ENCODE measurements around the gene SLIT3. TPM values are rescaled to one million over a fixed set of nuclear protein-coding genes. Genes with fewer than 3 reads are reported as not detected.

The SLIT3 gene
- total and polyA plus RNA-seq, 9 of the 15 experiments (the other 6 are each of a cell fraction or from before 2014, with no cell fraction given) = 0.01 to 0.04 TPM; not detected in 7

- TF ChIP-seq ZNF174 (CRISPR knock-in tag; IDR thresholded peaks at IDR 0.05) (no peak), FOXA3 (CRISPR knock-in tag; conservative IDR thresholded peaks at IDR 0.05 in 1 of 2, IDR thresholded peaks at IDR 0.05 in 1 of 2) (no peak), TAF1 (IDR thresholded peaks at IDR 0.05; ENCODE audit: control insufficient read depth, extremely low read depth, insufficient read depth, low read length, severe bottlenecking) (no peak), ZFP1 (CRISPR knock-in tag; IDR thresholded peaks at IDR 0.05) (no peak), E2F1 (CRISPR knock-in tag; IDR thresholded peaks at IDR 0.05) (no peak), NFRKB (IDR thresholded peaks at IDR 0.05; ENCODE audit: low read depth) (no peak), U2AF2 (optimal IDR thresholded peaks at IDR 0.05; ENCODE audit: low read depth, low read length) (no peak), HNRNPUL1 (IDR thresholded peaks at IDR 0.05; ENCODE audit: low read length) (no peak), ADNP (tag; IDR thresholded peaks at IDR 0.05) (no peak), ZNF217 (CRISPR knock-in tag; IDR thresholded peaks at IDR 0.05) (no peak), DLX4 (CRISPR knock-in tag; IDR thresholded peaks at IDR 0.05) (no peak)
- no peak overlapping the region for H3K27ac ChIP-seq (ENCODE audit: extremely low read depth, low read depth, low read length)
- intact Hi-C loops (cut with micrococcal nuclease) (no loop called here), in situ Hi-C loops (cut with MboI) (no loop called here)
- DNase-seq (ENCODE audit: extremely low read depth in 1 of 4, low spot score in 3 of 4) = no peak
- H3K79me2 ChIP-seq (ENCODE audit: control insufficient read depth, insufficient read depth, low read length) = no peaks in the 10 kb centered on the region
- no peak overlapping the region for H2AFZ ChIP-seq (ENCODE audit: low read depth, low read length)
- H3K4me1 ChIP-seq (replicated peaks in 1 of 2; ENCODE audit: control insufficient read depth in 2 of 2, insufficient read depth in 2 of 2, low read length in 2 of 2) = no peaks in the 10 kb centered on the region
- no peaks in the 10 kb centered on the region for H3K9me3 ChIP-seq (replicated peaks; ENCODE audit: control insufficient read depth, insufficient read depth, low read depth, low read length)
- no peaks in the 10 kb centered on the region for H3K9me1 ChIP-seq (ENCODE audit: control insufficient read depth, insufficient read depth, low read length)
- no peaks in the 10 kb centered on the region for H4K20me1 ChIP-seq (replicated peaks; ENCODE audit: control insufficient read depth, insufficient read depth, low read length)
- no peak for FAIRE-seq
- no peak overlapping the region for H3K9ac ChIP-seq (ENCODE audit: insufficient read depth in 1 of 2, low read depth in 2 of 2, low read length in 2 of 2)
- WGBS (ENCODE audit: insufficient coverage, low coverage, missing lambda C conversion rate) = 5% methylated on average over 8 of the region's 8 CpGs
- POLR2A ChIA-PET = interaction anchor here (0.6 kb wide), 1 partner anchor 14 kb away, joined by 3 read pairs; no protein-coding TSS in a partner anchor
- peaks cover 31 to 57% of the 10 kb centered on the region in 2 experiments for H3K27me3 ChIP-seq (ENCODE audit: control insufficient read depth in 2 of 2, insufficient read depth in 2 of 2, low read length in 2 of 2)
- H3K36me3 ChIP-seq (ENCODE audit: control insufficient read depth, insufficient read depth, low read length) = no peaks in the 10 kb centered on the region
- CTCF ChIA-PET (ENCODE audit: low intra/inter-chr PET ratio) = no interaction called here
- BruUV-seq (replicated peaks) = no TSS peak
- no peak overlapping the region for H3K4me2 ChIP-seq (ENCODE audit: insufficient read depth, low read length)
- H3K4me3 ChIP-seq = no peak overlapping the region
- ATAC-seq = no peak
Observed at GRCh38 chr5:168844922-168845296, 456.0 kb downstream of the SLIT3 start.
